ENCODE results near the gene FOXN4. TPM values are rescaled to one million over a fixed set of nuclear protein-coding genes. Genes with fewer than 3 reads are reported as not detected.
A peak's percentile ranks its signal among the peaks of the same experiment; 100 is the strongest.

Gene FOXN4
- total and polyA plus RNA-seq, 2 donors (not counting 1 experiment from before 2014, with no cell fraction given), result not detected

- no peak for TF ChIP-seq EZH2 (IDR thresholded peaks at IDR 0.05; ENCODE audit: low read length, missing control alignments)
- TF ChIP-seq, protein P1, sequence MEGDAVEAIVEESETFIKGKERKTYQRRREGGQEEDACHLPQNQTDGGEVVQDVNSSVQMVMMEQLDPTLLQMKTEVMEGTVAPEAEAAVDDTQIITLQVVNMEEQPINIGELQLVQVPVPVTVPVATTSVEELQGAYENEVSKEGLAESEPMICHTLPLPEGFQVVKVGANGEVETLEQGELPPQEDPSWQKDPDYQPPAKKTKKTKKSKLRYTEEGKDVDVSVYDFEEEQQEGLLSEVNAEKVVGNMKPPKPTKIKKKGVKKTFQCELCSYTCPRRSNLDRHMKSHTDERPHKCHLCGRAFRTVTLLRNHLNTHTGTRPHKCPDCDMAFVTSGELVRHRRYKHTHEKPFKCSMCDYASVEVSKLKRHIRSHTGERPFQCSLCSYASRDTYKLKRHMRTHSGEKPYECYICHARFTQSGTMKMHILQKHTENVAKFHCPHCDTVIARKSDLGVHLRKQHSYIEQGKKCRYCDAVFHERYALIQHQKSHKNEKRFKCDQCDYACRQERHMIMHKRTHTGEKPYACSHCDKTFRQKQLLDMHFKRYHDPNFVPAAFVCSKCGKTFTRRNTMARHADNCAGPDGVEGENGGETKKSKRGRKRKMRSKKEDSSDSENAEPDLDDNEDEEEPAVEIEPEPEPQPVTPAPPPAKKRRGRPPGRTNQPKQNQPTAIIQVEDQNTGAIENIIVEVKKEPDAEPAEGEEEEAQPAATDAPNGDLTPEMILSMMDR (conservative IDR thresholded peaks at IDR 0.05 in 1 of 2, IDR thresholded peaks at IDR 0.05 in 1 of 2; ENCODE audit: low read depth in 1 of 2, low read length in 2 of 2), result no peak
- Histone ChIP-seq H3K9me3 (ENCODE audit: control insufficient read depth, insufficient read depth, low read depth, low read length) (no peaks in the 10 kb centered on the region), H3K4me2 (ENCODE audit: extremely low read depth, insufficient read depth, low read length) (no peak overlapping the region), H3K4me1 (ENCODE audit: control insufficient read depth, extremely low read depth, insufficient read depth, low read length) (no peaks in the 10 kb centered on the region), H3K36me3 (ENCODE audit: control insufficient read depth, insufficient read depth, low read length) (no peaks in the 10 kb centered on the region), H3K79me2 (ENCODE audit: control insufficient read depth, insufficient read depth, low read length) (no peaks in the 10 kb centered on the region), H3K27me3 (ENCODE audit: control insufficient read depth, insufficient read depth, low read length) (no peaks in the 10 kb centered on the region), H3K27ac (ENCODE audit: insufficient read depth, low read length) (no peak overlapping the region), H3K9ac (ENCODE audit: insufficient read depth, low read length) (no peak overlapping the region), H3K4me3 (replicated peaks in 1 of 4; ENCODE audit: control extremely low read depth in 1 of 4, insufficient read depth in 1 of 4, low read depth in 3 of 4, low read length in 4 of 4) (no peak overlapping the region), H4K20me1 (ENCODE audit: control insufficient read depth, extremely low read depth, insufficient read depth, low read length) (no peaks in the 10 kb centered on the region), H2AFZ (ENCODE audit: low read length) (no peak overlapping the region)
- DNase-seq (ENCODE audit: low read depth in 2 of 2), result no peak
Measured at GRCh38 chr12:109266106-109266879, 42.8 kb downstream of the FOXN4 start.

DNA sequence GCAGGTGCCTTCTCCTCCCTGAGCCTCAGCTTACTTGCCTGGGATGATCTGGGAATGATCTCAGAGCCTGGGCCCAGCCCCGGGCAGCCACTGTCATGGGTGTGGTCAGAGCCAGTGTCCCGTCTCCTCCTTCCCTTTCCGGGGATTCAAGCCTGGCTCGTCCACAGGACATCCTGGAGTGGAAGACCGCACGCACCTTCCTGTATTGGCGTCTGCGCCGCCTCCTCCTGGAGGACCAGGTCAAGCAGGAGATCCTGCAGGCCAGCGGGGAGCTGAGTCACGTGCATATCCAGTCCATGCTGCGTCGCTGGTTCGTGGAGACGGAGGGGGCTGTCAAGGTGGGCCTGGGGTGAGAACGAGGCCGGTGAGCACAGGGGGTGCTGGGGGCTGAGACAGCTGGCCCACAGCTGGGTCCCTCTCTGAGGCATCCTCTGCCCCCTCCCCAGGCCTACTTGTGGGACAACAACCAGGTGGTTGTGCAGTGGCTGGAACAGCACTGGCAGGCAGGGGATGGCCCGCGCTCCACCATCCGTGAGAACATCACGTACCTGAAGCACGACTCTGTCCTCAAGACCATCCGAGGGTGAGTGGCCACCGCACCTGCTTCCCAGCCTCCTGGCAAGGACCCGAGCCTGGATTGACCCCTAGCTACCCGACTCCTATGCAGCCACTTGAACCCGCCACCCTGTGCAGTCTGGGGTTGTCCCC is 44.0 kb downstream of the FOXN4 start:
- Histone ChIP-seq H3K27me3 (ENCODE audit: control insufficient read depth, insufficient read depth, low read length) (no peaks in the 10 kb centered on the region), H3K4me3 (replicated peaks in 1 of 4; ENCODE audit: control extremely low read depth in 1 of 4, insufficient read depth in 1 of 4, low read depth in 3 of 4, low read length in 4 of 4) (no peak overlapping the region), H3K4me1 (ENCODE audit: control insufficient read depth, extremely low read depth, insufficient read depth, low read length) (no peaks in the 10 kb centered on the region), H3K27ac (ENCODE audit: insufficient read depth, low read length) (no peak overlapping the region), H4K20me1 (ENCODE audit: control insufficient read depth, extremely low read depth, insufficient read depth, low read length) (no peaks in the 10 kb centered on the region), H3K4me2 (ENCODE audit: extremely low read depth, insufficient read depth, low read length) (no peak overlapping the region), H2AFZ (ENCODE audit: low read length) (no peak overlapping the region), H3K79me2 (ENCODE audit: control insufficient read depth, insufficient read depth, low read length) (no peaks in the 10 kb centered on the region), H3K9ac (ENCODE audit: insufficient read depth, low read length) (no peak overlapping the region), H3K36me3 (ENCODE audit: control insufficient read depth, insufficient read depth, low read length) (no peaks in the 10 kb centered on the region), H3K9me3 (ENCODE audit: control insufficient read depth, insufficient read depth, low read depth, low read length) (no peaks in the 10 kb centered on the region)
- no peak for DNase-seq (ENCODE audit: low read depth in 2 of 2)
- TF ChIP-seq EZH2 (IDR thresholded peaks at IDR 0.05; ENCODE audit: low read length, missing control alignments), result no peak
- TF ChIP-seq, protein P1 (conservative IDR thresholded peaks at IDR 0.05 in 1 of 2, IDR thresholded peaks at IDR 0.05 in 1 of 2; ENCODE audit: low read depth in 1 of 2, low read length in 2 of 2), result no peak

DNA sequence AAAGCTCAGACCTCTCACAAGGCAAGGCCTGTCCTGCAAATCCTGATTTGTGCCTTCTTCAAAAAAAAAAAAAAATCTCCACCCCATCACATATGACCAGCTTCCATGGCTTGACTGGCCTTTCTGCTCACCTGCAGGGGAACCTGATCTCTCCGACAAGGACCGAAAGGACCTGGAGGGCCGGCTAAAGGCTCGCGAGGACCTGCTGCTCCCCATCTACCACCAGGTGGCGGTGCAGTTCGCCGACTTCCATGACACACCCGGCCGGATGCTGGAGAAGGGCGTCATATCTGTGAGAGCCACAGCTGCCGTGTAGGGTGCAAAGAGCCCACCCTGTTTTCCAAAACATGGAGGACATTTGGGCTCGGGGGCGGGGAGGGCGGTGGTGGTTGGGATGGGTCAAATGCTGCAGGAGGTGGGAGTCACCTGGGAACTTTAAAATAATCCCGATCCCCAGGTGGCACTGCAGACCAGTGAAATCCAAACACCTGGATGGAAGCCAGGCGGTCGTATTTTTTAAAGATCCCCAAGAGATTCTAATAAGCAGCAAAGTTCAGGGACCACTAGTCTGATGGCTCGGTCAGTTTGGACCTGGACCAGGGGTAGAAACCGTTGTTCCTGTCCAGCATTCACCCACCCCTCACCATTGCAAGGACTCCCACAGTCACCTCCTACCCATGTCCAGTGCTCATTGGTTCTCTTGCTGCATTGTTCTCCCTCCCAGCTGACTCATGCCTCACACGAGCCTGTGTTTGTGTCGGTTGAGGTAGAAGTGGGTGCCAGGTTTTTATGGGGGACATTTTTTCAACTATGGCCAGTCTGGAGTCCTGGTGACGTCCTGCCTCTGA is 44.8 kb downstream of the FOXN4 start:
- H3K9me3 ChIP-seq (ENCODE audit: control insufficient read depth, insufficient read depth, low read depth, low read length), result no peaks in the 10 kb centered on the region
- no peak overlapping the region for H2AFZ ChIP-seq (ENCODE audit: low read length)

More for the DNA sequence above, 44.8 kb downstream of the FOXN4 start:
- Histone ChIP-seq H3K79me2 (ENCODE audit: control insufficient read depth, insufficient read depth, low read length) (no peaks in the 10 kb centered on the region), H3K36me3 (ENCODE audit: control insufficient read depth, insufficient read depth, low read length) (no peaks in the 10 kb centered on the region), H4K20me1 (ENCODE audit: control insufficient read depth, extremely low read depth, insufficient read depth, low read length) (no peaks in the 10 kb centered on the region), H3K4me2 (ENCODE audit: extremely low read depth, insufficient read depth, low read length) (no peak overlapping the region), H3K27me3 (ENCODE audit: control insufficient read depth, insufficient read depth, low read length) (no peaks in the 10 kb centered on the region), H3K4me3 (replicated peaks in 1 of 4; ENCODE audit: control extremely low read depth in 1 of 4, insufficient read depth in 1 of 4, low read depth in 3 of 4, low read length in 4 of 4) (no peak overlapping the region), H3K9ac (ENCODE audit: insufficient read depth, low read length) (no peak overlapping the region), H3K4me1 (ENCODE audit: control insufficient read depth, extremely low read depth, insufficient read depth, low read length) (no peaks in the 10 kb centered on the region), H3K27ac (ENCODE audit: insufficient read depth, low read length) (no peak overlapping the region)
- peak; percentile 45 to 53 for DNase-seq (ENCODE audit: low read depth in 2 of 2)
- TF ChIP-seq EZH2 (IDR thresholded peaks at IDR 0.05; ENCODE audit: low read length, missing control alignments), result no peak
- TF ChIP-seq, protein P1 (conservative IDR thresholded peaks at IDR 0.05 in 1 of 2, IDR thresholded peaks at IDR 0.05 in 1 of 2; ENCODE audit: low read depth in 1 of 2, low read length in 2 of 2), result peak; percentile 51 to 75

All from fibroblast of lung (primary cell).